ENCODE results near the gene NTMT2.

NTMT2 gene

DNA sequence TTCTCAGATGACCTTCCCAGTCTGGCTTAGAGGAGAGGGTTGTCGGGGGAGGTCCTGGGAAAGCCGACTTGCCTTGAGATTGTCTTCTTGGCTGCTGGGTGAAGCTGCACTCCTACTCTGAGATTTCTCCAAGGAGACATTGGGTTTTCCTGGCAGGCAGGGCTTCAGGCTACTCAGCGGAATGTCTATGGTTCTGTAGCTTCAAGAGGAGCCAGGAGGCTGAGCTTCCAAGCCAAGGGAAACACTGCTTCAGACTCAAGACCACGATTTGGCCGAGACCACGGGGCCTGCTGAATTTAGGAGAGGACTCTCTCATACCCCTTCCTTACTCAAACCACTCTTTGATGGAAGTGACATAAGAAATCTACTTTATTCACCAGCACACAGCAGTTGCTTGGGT lies 67.8 kb downstream of the NTMT2 start:
- no peak for DNase-seq

GRCh38 chr1:170214117-170215032 lies 68.6 kb downstream of the NTMT2 start:
- no peak for DNase-seq

DNA sequence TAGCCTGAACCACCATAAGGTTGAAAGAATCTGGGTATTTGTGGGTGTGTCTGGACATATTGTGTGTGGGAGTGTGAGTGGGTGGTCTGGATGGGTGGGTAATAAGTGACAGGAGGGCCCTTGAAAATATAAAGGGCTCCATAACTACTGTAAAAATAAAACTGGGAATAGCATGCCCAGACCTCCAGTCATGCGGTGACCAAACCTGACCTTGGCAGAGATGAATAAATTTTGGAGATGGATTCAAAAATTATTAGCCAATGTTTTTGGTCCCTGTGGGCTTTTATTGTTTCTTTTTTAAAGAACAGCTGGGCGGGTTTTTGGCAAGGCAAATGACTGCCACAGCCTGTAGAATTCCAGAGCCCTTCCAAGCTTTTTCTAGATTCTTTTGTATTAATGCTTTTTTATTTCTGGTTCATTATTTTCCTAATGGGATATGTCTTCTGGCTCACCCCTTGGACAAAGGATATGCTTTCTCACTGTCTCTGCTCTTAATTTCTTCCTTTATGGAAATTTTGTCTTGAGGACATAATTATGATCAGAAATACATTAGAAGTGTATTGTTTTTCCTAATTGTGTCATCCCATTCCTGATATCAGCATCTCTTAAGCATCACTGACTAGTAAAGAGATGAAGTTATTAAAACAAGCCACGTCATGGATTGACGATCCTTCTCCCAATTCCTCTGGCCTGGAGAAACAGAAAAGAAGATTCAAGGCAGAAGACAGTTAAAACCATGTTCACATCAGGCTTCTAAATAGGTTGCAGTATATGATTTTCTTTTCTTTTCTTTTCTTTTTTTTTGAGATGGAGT lies 69.5 kb downstream of the NTMT2 start:
- no peak for DNase-seq

GRCh38 chr1:170217517-170218256 lies 71.9 kb downstream of the NTMT2 start:
- no peak for DNase-seq

DNA sequence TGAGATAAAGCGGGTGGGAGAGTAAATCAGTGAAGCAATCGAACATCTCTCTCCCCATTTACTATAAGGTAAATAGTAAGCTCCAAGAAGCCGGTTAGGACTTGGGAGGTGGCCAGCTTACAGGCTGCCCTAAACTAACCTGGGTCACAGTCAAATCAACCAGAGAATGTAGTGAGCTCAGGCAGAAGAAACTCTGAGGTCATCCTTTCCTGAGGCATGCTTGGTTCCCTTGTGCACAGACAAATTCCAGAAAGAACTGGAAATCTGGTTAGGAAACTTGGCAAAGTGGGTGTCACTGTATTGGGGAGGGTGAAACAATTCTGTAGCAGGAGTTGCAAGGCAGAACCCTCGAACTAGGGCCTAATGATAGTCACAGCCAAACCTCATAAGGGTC lies 72.5 kb downstream of the NTMT2 start:
- DNase-seq: no peak
